RWPE2 (cell line): ENCODE results near the gene SLAMF1.

Source experiments
- ATAC-seq: fragments of 200-7000 bp; cut with Tn5 transposase; 3 replicates; pipeline ENCODE4 v1.9.1; 2021; ENCODE audit warnings: low read depth
- DNase-seq: peaks from one replicate; pipeline ENCODE4 v3.0.0-alpha.2; 2020; ENCODE audit warnings: low spot score
- H3K27ac ChIP-seq: fragments of 450-650 bp; 2 replicates; pipeline ENCODE4 v1.5.1; 2017; ENCODE audit warnings: mild to moderate bottlenecking; ENCODE audit not compliant: poor library complexity, severe bottlenecking
- H3K27me3 ChIP-seq: fragments of 250-450 bp; sonication (Bioruptor Pico); 2 replicates; pipeline ENCODE4 v1.5.1; 2021; ENCODE audit warnings: mild to moderate bottlenecking, moderate library complexity; ENCODE audit not compliant: insufficient read depth, poor library complexity, severe bottlenecking
- H3K36me3 ChIP-seq: fragments of 250-450 bp; sonication (Bioruptor Pico); 2 replicates; pipeline ENCODE4 v1.5.1; 2020; ENCODE audit warnings: low read depth, mild to moderate bottlenecking, moderate library complexity
- H3K4me1 ChIP-seq: fragments of 250-450 bp; sonication (Bioruptor Pico); 2 replicates; pipeline ENCODE4 v1.5.1; 2021; ENCODE audit warnings: mild to moderate bottlenecking, moderate library complexity; ENCODE audit not compliant: insufficient read depth, poor library complexity, severe bottlenecking
- H3K4me3 ChIP-seq: fragments of 250-450 bp; sonication (Bioruptor Pico); 2 replicates; pipeline ENCODE4 v1.5.1; 2021; ENCODE audit warnings: mild to moderate bottlenecking, moderate library complexity; ENCODE audit not compliant: severe bottlenecking
- H3K9me3 ChIP-seq: fragments of 250-450 bp; sonication (Bioruptor Pico); 2 replicates; pipeline ENCODE4 v1.5.1; 2021; ENCODE audit warnings: mild to moderate bottlenecking, moderate library complexity; ENCODE audit not compliant: severe bottlenecking
- CTCF ChIP-seq: fragments of 450-650 bp; IDR thresholded peaks from one replicate; pipeline ENCODE4 v1.5.1; 2017; ENCODE audit warnings: mild to moderate bottlenecking, moderate library complexity; ENCODE audit not compliant: poor library complexity, severe bottlenecking

The SLAMF1 gene

GRCh38 chr1:160558660-160559380 is 88.0 kb downstream of the SLAMF1 start:
- DNase-seq (no peak), ATAC-seq (no peak)
- Histone ChIP-seq H3K36me3 (no peaks in the 10 kb centered on the region), H3K27me3 (peaks cover 11% of the 10 kb centered on the region), H3K4me3 (no peak overlapping the region), H3K9me3 (no peaks in the 10 kb centered on the region), H3K27ac (no peak overlapping the region), H3K4me1 (no peaks in the 10 kb centered on the region)
- no peak for TF ChIP-seq CTCF
